DND-41 (cell line): Measurements from ENCODE around the gene KCNK4.

Experiments
- CTCF ChIP-seq: IDR thresholded peaks from 2 replicates; pipeline ENCODE4 v1.5.1; 2012; ENCODE audit warnings: borderline replicate concordance, low read length, moderate library complexity, mild to moderate bottlenecking; ENCODE audit not compliant: poor library complexity, severe bottlenecking; ENCODE audit errors: extremely low read depth
- EZH2 ChIP-seq: IDR thresholded peaks from 3 replicates; pipeline ENCODE4 v1.6.1; 2012; ENCODE audit warnings: borderline replicate concordance, low read depth, mild to moderate bottlenecking, moderate library complexity, low read length, inconsistent platforms; ENCODE audit not compliant: severe bottlenecking

GRCh38 chr11:64304032-64304315 is 12.9 kb downstream of the KCNK4 start:
- TF ChIP-seq CTCF (no peak), EZH2 (no peak)
